ENCODE results near the gene RND1.
A peak's percentile ranks its signal among the peaks of the same experiment; 100 is the strongest.
"Not testable (repeated sequence)": the region's sequence is repeated elsewhere in the genome, so short reads cannot be mapped to it uniquely, and the experiment has no call there.

Gene RND1

DNA sequence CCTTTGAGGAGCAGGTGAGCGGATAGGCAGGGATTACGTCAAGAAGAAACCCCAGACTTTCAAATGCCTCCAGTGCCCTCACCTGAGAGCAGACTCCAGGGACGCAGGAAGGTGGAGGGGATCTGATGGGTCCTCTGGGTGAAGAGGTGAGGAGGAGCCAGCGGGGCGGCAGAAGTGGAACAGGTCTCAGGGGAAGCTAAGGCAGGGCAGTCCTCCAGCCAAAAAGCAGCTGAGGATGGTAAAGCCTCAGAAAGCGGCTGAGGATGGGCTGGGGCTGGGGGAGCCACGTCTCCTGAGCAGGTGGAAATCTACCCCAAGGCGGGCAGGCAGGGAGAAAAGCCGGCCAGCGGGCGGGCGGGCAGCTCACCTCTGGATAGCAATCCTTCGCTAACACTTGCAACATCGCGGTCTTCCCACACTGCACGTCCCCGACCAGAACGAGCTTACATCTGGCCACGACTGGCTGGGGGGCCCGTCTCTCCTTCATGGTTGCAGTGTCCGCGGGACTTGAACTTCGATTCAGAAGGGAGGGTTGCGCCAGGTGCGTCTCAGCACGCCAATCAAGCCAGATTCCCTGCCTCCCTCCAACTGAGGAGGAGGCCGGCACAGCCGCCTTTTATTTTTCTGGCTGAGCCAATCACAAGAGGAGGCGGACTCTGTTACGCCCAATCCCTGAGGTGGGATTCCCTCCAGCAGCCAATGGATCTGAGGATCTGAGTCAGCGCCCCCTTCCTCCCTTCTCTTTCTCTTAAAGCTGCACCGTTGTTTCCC is at the start of gene RND1:
Gene RND1, minus strand, starts transcription at position 590 of the 771 bp plus-strand sequence. Its CDS starts 103 bp downstream, at position 487.
- FAIRE-seq (peak; percentile 96), DNase-seq (ENCODE audit: insufficient read length, low spot score) (peak; percentile 84)

DNA sequence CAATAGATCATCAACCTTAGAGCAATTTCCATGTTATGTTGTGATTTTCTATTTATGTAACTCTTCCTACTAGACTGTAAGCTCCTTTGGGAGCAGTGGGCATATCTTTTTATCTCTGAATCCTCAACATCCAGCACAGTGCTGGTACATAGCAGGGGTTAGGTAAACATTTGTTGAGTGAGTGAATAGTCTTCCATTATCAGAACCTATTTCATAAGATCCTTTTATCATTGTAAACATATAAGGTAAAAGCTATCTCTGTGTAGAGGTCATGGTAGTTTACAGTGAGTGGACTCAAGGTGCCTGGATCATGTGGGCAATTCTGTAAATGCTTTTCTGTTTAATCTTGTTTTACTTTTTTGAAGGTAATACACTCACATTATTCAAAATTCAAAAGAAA is 44.5 kb upstream of the RND1 start:
- DNase-seq (ENCODE audit: insufficient read length, low spot score) (no peak), FAIRE-seq (no peak)

DNA sequence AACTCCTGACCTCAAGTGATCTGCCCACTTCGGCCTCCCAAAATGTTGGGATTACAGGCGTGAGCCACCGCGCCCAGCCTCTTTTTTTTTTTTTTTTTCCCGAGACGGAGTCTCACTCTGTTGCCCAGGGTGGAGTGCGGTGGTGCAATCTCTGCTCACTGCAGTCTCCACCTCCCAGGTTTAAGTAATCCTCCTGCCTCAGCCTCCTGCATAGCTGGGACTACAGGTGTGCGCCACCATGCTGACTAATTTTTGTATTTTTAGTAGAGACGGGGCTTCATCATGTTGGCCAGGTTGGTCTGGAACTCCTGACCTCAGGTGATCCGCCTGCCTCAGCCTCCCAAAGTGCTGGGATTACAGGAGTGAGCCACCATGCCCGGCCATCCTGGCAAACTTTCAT is 44.0 kb upstream of the RND1 start:
- FAIRE-seq; DNase-seq (ENCODE audit: insufficient read length, low spot score): not testable (repeated sequence)

DNA sequence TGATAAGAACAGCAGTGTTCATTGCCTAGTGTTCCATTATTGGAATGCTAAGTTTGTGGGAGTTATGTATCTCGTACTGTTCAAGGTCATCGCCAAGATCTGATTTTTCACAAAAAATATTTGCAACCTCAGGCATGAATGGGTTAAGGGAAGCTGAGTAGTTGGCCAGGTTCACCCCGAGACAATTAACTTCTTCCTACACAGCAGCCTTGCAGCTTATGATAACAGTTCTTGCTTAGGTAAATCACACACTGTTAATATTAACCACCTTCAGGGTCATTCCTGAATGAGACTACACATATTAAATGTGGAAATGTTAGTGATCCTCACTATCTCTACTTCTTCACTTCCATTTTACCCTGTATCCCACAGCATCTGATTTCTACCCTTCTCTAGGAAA is 41.6 kb upstream of the RND1 start:
- no peak for FAIRE-seq

DNA sequence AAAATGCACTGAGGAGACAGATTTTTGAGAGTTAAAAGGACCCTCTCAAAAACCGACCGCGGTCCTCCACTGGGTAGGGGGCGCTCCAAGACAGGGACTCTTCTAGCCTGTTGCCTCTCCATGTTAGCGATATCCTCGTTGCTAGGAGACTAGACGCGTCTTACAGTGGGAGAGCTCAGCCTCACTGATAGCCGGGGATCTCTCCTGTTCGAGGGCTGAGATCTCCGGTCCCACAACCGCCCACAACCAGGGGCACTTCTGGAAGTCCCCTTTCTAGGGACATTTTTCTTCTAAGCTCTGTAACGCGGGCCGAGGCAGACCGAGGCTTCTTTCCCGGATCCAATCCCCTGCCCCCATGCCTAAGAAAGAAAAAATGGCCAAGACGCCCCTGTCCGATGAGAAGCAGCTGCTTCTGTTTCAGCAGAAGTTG is 38.3 kb upstream of the RND1 start:
- DNase-seq (ENCODE audit: insufficient read length, low spot score) (peak; percentile 61), FAIRE-seq (peak; percentile 73)

More for the DNA sequence above, 41.6 kb upstream of the RND1 start:
- DNase-seq (ENCODE audit: insufficient read length, low spot score): no peak

DNA sequence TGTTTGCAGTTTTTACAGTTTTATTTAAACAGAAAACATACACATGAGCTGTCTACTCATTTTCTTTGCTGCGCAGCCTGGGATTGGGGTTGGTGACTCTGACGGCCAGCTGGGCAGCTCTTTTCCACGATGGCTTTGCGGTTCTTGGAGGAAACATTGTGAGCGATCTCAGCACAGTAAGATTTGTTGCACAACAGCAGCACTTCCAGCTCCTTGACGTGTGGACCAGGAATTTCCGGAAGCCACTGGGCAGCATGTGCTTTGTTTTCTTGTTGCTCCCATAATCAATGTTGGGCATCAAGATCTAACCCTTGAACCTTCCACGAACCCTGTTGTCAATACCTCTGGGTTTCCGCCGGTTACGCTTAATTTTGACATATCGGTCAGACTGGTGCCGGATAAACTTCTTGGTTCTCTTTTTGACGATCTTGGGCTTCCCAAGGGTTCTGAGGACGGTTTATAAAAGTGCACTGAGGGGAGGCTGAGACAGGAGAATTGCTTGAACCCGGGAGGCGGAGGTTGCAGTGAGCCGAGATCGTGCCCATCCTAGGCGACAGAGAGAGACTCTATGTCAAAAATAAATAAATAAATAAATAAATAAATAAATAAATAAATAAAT is 37.8 kb upstream of the RND1 start:
- no peak for FAIRE-seq
- DNase-seq (ENCODE audit: insufficient read length, low spot score): no peak

DNA sequence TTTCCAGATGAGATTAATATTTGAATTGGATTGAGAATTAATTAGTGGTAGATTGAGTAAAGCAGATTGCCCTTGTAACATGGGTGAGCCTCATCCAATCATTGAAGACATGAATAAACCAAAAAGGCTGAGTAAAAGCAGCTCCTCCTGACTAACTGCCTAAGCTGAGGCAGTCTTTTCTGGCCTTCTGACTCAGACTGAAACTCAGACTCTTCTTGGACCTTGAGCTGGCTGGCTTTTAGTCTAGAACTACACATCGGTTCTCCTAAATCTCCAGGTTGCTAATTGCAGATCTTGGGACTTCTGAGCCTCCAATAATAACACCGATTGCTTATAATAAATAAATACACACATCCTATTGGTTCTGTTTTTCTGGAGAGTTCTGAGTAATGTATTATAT is 35.6 kb upstream of the RND1 start:
- peak; percentile 11 for FAIRE-seq
- DNase-seq (ENCODE audit: insufficient read length, low spot score): peak; percentile 38

DNA sequence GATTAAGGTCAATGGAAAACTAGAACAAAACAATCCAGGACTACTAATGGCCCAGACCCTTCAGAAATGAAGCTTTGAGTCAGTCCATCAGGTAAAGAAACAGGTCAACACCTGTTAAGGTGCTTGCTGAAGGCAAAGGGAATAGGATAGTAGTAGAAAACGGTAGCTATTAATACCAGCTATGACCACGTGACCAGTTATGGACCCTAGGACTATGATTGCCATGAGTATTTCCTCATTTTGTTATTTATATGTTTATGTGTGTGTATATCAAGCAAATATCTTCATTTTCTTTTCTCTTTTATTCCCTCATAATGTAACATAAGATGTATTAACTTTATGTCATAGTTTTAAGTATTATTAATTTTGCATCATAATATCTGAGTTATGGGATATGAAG is 34.0 kb upstream of the RND1 start:
- FAIRE-seq (no peak), DNase-seq (ENCODE audit: insufficient read length, low spot score) (no peak)

DNA sequence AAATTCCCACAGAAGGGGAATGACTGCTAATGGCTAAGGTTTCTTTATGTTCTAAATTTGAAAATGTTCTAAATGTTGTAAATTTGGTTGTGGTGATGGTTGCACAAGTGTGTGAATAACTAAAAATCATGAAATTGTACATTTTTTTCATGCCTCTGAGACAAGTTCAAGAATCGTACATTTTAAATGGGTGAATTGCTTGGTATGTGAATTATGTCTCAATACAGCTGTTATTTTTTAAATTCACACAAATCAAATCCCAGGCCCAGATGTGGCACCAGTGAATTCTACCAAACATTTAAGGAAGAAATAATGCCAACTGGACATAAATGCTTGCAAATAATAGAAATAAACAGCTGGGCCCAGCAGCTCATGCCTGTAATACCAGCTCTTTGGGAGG is 28.6 kb upstream of the RND1 start:
- FAIRE-seq (no peak), DNase-seq (ENCODE audit: insufficient read length, low spot score) (no peak)

DNA sequence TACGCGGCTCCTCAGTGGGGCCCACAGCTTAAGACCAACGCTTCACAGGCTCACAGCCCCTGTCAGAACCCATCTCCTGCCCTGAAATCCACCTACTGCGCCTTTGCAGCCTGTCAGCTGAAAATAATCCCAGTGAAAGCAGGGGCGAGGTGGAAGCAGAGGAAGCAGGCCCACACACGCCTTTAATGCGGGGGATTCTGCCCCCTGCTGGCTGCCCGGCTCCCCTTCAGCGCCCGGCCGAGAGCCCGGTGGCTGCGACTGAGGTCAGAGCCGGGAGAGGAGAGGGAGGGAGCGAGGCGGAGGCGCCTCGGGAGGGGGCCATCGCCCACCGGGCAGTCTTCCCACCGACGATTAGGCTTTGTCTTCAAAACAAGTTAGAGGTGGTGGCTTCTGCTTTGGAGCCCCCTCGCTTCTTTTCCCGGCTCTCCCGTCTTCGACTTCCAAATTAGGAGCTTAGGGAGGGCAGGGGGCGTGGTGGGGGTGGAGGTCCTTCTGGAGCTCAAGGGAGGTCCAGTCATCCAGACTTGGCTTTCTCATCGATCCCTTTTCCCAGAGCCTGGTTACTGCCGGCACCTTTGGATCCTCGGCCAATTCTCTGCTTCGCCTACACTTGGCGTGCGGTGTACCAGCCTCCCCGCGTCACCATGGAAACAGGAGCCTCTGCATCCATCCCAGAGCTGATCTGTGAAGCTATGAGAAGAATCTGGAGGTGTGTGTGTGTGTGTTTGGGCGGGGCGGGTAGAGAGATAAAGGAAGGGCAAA is 25.2 kb upstream of the RND1 start:
- DNase-seq (ENCODE audit: insufficient read length, low spot score): peak; percentile 55
- FAIRE-seq: peak; percentile 8

DNA sequence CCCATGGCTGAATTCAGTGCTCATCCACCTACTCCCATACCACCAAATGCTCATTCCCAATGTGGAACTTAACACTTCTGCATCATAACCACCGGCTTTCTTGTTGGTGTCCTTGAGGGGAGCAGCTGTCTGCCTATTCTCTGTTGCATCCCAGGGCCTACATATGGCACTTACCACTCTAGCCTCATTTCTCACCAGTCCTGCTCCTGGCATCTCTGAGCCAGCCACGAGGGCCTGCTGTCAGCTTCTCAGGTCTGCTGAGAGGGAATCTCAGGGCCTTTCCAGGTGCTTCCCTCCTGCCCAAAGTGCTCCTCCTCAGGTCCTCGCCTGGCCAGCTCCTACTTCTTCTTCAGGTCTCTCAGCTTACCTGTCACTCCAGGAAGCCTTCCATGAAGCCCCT is 24.0 kb upstream of the RND1 start:
- no peak for DNase-seq (ENCODE audit: insufficient read length, low spot score)
- no peak for FAIRE-seq

DNA sequence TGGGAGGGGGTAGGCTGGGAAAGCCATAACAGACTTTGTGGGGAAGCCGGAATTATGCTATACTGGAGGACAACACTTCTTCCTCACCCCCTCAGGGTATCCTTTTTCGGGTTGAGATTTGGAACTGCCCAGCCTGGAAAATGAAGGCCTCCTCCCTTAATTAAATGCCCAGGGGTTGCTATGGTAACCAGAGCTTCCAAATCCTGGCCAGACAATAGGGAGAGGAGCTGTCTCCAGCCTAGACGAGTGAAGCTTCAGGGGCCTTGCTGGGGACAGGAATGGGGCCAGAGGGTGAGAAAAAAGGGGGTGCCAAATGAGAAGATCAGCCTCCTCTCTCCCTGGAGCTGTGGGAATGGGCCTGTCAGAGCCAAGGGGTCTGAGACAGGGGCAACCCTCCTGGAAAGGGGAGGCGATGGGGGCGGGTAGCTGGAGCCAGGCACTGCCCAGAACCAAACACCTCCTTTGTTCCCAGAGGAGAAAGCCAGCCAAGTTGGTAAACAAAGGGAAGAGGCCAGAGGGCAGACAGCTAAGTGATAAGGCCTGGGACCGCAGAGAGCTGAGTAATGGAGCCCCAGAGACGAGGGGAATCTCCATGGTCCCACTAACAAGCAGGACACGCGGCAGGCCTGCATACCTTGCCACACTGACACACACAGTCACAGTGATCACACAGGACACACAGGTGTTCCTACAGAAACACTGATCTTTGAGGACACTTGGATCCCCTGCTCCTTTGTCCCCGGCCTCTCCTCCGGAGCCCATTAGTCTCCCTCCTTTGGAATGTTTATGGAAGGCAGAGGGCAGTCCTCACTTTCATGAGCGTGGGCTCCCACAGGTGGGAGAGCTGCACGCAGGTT is 17.9 kb upstream of the RND1 start:
- FAIRE-seq: no peak

DNA sequence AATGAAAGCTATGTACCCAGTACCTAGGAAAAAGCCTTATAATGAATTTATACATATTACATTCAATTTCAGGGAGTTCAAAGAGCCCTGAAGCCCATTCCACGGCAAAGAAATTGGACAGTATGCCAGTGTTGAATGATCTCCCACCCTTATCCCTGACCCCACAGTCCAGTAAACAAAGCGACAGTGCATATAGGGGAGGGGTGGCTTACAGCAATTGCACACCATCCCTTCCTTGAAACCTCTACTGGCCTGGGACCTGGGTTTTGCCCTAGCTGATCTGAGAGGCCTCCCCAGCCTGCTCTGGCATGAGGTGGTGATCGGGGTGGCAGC is 17.3 kb upstream of the RND1 start:
- DNase-seq (ENCODE audit: insufficient read length, low spot score): no peak
- FAIRE-seq: no peak

More for the DNA sequence above, 17.9 kb upstream of the RND1 start:
- DNase-seq (ENCODE audit: insufficient read length, low spot score): no peak

DNA sequence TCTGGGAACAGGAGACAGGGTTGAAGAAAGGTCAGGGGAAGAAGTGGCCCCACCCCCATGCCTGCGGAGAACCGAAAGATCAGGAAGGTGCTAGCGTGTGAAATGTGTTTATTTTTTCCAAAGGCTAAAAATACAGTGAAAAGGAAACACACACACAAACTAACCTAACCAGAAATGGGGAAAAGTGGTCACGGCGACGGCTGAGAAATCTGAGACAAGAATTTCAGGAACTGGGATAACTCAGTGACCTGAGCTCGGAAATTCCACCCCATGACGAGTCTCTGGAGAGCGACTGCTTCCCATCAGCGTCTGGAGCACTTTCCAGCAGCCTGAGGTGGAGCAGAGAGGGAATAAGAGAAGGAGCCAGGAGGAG is 16.6 kb upstream of the RND1 start:
- DNase-seq (ENCODE audit: insufficient read length, low spot score) (no peak), FAIRE-seq (no peak)

DNA sequence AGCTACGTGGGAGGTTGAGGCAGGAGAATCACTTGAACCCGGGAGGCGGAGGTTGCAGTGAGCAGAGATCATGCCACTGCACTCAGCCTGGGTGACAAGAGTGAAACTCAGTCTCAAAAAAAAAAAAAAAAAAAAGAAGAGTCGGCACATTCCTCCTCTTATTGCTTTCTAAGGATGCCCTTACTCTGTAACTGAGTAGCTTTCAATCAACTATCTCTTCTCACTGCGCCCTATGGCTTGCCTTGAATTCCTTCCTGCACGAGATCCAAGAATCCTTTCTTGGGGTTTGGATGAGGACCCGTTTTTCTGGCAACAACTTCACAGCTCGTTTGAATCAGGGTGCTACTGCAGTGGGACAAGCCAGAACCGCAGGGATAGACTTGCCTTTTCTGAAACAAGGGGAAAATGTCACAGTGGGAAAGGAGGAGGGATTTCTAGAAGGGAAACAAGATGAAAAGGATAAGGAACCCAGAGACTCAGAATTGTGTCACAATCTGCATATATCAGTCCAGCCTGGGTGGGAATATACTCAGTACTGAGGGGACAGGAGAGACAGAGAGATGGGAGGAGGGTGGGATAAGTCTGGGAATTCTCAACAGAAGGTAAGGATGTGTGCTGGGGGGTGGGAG is 16.1 kb upstream of the RND1 start:
- FAIRE-seq: no peak
- no peak for DNase-seq (ENCODE audit: insufficient read length, low spot score)

DNA sequence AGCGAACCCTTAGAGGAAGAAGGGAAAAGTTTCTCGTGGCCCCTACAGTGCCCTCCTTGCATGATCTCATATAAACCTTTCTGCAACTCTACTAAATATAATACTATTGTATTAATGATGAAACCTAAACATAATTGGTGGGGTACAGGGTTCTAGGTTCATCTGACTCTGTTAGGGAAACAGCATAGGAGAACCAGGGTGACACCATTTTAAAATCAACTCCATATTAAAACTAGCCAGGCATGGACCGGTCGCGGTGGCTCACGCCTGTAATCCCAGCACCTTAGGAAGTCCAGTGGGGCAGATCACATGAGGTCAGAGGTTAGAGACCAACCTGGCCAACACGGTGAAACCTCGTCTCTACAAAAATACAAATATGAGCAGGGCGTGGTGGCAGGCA is 15.0 kb upstream of the RND1 start:
- FAIRE-seq (no peak), DNase-seq (ENCODE audit: insufficient read length, low spot score) (no peak)

DNA sequence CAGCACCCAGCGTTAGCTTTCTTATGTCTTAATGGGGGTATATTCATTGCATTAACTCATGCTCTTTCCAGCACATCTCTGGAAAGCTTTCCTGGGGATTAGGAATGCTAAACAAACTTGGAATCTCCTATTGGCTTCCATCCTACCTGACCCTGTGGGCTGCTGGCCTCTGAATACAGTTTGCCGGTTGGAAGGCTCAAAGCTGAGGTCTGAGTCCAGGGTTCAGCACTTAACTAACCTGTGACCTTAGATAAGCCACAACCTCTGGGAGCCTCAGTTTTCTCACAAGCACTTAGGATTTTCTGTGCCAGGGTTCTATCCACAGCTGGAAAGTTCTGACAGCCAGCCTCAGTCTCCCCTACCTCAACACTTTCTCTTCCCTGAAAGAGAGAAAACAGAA is 12.9 kb upstream of the RND1 start:
- FAIRE-seq (no peak), DNase-seq (ENCODE audit: insufficient read length, low spot score) (no peak)

DNA sequence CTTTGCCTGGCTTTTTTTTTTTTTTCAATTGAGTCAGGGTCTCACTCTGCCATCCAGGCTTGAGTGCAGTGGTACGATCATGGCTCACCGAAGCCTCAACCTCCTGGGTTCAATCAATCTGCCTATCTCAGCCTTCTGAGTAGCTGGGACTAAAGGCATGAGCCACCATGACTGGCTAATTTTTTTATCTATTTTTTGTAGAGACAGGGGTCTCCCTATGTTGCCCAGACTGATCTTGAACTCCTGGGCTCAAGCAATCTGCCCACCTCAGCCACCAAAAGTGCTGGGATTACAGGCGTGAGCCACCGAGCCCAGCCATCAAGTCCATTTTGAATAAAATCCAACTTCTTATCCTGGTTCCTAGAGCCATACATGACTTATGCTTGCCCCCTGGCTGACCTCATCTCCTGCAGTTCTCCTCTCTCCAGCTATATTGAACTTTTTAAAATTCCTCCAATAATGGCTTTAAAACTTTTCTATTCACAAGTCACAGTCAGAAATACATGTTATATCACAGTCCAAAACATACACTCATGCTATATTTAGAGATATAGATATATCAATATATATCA is 10.4 kb upstream of the RND1 start:
- FAIRE-seq: no peak

DNA sequence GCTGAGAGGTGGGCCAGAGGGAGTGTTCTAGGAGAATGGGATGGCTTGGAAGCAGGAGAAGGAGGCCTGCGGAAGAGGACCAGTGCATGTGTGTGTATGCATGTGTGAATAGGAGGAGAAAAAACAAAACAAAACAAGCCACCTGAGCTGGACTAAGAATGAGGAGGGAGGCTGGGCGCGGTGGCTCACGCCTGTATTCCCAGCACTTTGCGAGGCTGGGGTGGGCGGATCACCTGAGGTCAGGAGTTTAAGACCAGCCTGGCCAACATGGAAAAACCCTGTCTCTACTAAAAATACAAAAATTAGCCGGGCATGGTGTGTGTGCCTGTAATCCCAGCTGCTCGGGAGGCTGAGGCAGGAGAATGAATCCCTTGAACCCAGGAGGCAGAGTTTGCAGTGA is 7.9 kb upstream of the RND1 start:
- not testable (repeated sequence) for FAIRE-seq; DNase-seq (ENCODE audit: insufficient read length, low spot score)

More for the DNA sequence above, 10.4 kb upstream of the RND1 start:
- no peak for DNase-seq (ENCODE audit: insufficient read length, low spot score)

DNA sequence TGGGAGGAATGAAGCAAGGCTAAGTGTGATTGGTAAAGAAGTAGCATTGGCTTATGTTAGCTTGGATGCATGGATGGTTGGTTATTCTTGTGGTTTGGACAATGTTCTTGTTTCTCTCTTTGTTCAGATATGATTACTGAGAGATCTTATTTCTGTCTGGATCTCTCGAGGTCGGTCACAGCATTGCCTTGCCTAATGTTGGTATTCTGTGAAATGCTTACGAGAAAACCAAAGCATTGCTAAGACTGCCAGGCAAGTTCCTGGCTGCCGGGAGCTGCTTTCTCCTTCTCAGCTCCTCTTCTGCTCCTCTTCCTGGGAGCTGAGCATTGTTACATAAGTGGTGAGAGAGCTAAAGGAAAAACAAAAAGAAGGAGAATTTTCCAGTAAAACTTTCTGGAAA is 7.4 kb upstream of the RND1 start:
- FAIRE-seq (no peak), DNase-seq (ENCODE audit: insufficient read length, low spot score) (no peak)

Data from GM19239 (cell line).